KMS-11 (cell line): ENCODE measurements around the gene TPD52L1.

Source experiments
- H2AFZ ChIP-seq: fragments of 200-600 bp; sonication (generic); 2 replicates; pipeline ENCODE4 v1.6.1; 2016; ENCODE audit warnings: antibody characterized with exemption, mixed run types, low read depth
- H3K27ac ChIP-seq: fragments of 200-600 bp; sonication (generic); 2 replicates; pipeline ENCODE4 v1.6.1; 2016; ENCODE audit warnings: mild to moderate bottlenecking, mixed run types
- H3K27me3 ChIP-seq: fragments of 200-600 bp; sonication (generic); 2 replicates; pipeline ENCODE4 v1.6.1; 2017; ENCODE audit warnings: mild to moderate bottlenecking, low read depth, mixed run types, moderate library complexity; ENCODE audit not compliant: insufficient read depth
- H3K36me3 ChIP-seq: fragments of 200-600 bp; sonication (generic); 2 replicates; pipeline ENCODE4 v1.6.1; 2017; ENCODE audit warnings: mild to moderate bottlenecking, mixed run types; ENCODE audit not compliant: insufficient read depth
- H3K4me1 ChIP-seq: fragments of 200-600 bp; sonication (generic); 2 replicates; pipeline ENCODE4 v1.6.1; 2016; ENCODE audit warnings: mild to moderate bottlenecking, low read depth, mixed run types; ENCODE audit not compliant: poor library complexity, severe bottlenecking
- H3K4me2 ChIP-seq: fragments of 200-600 bp; sonication (generic); 2 replicates; pipeline ENCODE4 v1.7.0; 2016; ENCODE audit warnings: mild to moderate bottlenecking, mixed run types
- H3K4me3 ChIP-seq: fragments of 200-600 bp; sonication (generic); IDR thresholded peaks from 2 replicates; pipeline ENCODE4 v1.6.1; 2017; ENCODE audit warnings: low read depth, low read length, mixed read lengths; ENCODE audit not compliant: insufficient read depth
- H3K79me2 ChIP-seq: fragments of 200-600 bp; sonication (generic); 2 replicates; pipeline ENCODE4 v1.6.1; 2016; ENCODE audit warnings: low read depth, mixed run types; ENCODE audit not compliant: insufficient read depth
- H3K9ac ChIP-seq: fragments of 200-600 bp; sonication (generic); 2 replicates; pipeline ENCODE4 v1.6.1; 2016; ENCODE audit warnings: mild to moderate bottlenecking, mixed run types
- H4K20me1 ChIP-seq: fragments of 200-600 bp; sonication (generic); 2 replicates; pipeline ENCODE4 v1.6.1; 2016; ENCODE audit warnings: mild to moderate bottlenecking, mixed run types; ENCODE audit not compliant: insufficient read depth
- TF ChIP-seq, protein P1 (sequence below): fragments of 200-600 bp; sonication (generic); conservative IDR thresholded peaks from 2 replicates; pipeline ENCODE4 v1.6.1; 2017; ENCODE audit warnings: low read depth, mild to moderate bottlenecking, antibody characterized with exemption, low read length, moderate library complexity, mixed read lengths

The TPD52L1 gene

DNA sequence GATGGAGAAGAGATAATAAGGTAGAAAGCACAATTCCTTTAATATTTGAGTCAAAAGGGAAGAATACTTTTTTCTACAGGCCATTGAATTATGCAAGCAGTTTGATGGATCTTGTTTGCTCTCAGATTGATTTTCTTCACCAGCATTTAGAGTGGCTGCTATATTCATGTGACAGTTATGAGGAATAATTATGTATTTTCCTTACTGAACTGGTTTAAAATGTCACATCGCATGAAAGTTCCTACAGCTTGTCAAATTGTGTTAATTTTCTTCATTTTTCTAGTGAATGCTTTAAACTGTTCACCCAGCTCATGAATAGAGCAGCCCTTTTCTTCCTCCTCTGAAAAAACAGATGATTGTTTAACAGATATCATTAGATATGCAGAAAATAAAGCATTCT is 37.4 kb upstream of the TPD52L1 start:
- no peaks in the 10 kb centered on the region for H3K27me3 ChIP-seq

DNA sequence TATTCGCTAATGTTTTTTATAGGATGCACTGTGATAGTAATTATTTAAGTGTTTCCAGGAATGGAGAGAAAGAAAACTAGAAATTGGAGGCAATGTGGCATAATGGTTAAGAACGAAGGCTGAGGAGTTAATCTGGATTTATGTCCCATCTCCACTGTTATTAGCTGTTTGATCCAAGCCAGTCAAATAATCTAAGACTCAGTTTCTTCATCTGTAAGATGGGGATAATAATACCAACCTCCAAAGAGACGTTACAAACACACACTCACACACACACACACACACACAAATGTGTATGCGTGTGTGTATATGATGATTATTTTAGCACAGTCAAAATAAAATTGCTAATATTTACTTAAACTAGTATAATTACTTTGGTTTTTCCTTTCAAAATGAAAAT is 36.9 kb upstream of the TPD52L1 start:
- H2AFZ ChIP-seq = no peak overlapping the region
- no peaks in the 10 kb centered on the region for H3K36me3 ChIP-seq
- H4K20me1 ChIP-seq = no peaks in the 10 kb centered on the region
- H3K27ac ChIP-seq = no peak overlapping the region
- H3K4me2 ChIP-seq = no peak overlapping the region
- no peaks in the 10 kb centered on the region for H3K27me3 ChIP-seq
- H3K4me1 ChIP-seq = no peaks in the 10 kb centered on the region
- H3K79me2 ChIP-seq = no peaks in the 10 kb centered on the region
- H3K9ac ChIP-seq = no peak overlapping the region
- H3K4me3 ChIP-seq = no peak overlapping the region
- TF ChIP-seq, protein P1, sequence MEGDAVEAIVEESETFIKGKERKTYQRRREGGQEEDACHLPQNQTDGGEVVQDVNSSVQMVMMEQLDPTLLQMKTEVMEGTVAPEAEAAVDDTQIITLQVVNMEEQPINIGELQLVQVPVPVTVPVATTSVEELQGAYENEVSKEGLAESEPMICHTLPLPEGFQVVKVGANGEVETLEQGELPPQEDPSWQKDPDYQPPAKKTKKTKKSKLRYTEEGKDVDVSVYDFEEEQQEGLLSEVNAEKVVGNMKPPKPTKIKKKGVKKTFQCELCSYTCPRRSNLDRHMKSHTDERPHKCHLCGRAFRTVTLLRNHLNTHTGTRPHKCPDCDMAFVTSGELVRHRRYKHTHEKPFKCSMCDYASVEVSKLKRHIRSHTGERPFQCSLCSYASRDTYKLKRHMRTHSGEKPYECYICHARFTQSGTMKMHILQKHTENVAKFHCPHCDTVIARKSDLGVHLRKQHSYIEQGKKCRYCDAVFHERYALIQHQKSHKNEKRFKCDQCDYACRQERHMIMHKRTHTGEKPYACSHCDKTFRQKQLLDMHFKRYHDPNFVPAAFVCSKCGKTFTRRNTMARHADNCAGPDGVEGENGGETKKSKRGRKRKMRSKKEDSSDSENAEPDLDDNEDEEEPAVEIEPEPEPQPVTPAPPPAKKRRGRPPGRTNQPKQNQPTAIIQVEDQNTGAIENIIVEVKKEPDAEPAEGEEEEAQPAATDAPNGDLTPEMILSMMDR = no peak

More for the DNA sequence above, 37.4 kb upstream of the TPD52L1 start:
- H3K4me3 ChIP-seq = no peak overlapping the region
- H3K79me2 ChIP-seq = no peaks in the 10 kb centered on the region
- H4K20me1 ChIP-seq = no peaks in the 10 kb centered on the region
- H3K4me2 ChIP-seq = no peak overlapping the region
- H3K36me3 ChIP-seq = no peaks in the 10 kb centered on the region
- H2AFZ ChIP-seq = no peak overlapping the region
- TF ChIP-seq, protein P1 = no peak
- no peak overlapping the region for H3K9ac ChIP-seq
- H3K27ac ChIP-seq = no peak overlapping the region
- H3K4me1 ChIP-seq = no peaks in the 10 kb centered on the region

DNA sequence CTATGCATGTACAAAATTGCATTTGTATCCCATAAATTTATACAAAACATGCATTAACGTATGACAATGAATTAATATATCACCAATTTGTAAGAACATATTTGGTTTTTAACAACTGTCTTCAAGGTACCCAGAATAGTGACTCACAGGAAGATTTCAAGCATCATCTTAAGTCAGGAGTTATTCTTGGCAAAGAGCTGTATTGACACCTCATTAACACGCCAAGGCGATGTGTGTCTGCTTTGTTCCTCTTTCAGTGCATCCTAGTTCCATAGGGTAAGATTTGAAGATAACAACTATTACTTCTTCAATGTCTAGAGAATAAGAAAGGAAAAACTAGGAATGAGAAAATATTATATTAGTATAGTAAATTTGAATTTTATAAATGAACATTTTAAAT is 35.8 kb upstream of the TPD52L1 start:
- Histone ChIP-seq H3K36me3 (no peaks in the 10 kb centered on the region), H3K9ac (no peak overlapping the region), H3K27me3 (no peaks in the 10 kb centered on the region), H3K27ac (no peak overlapping the region), H3K4me1 (no peaks in the 10 kb centered on the region), H4K20me1 (no peaks in the 10 kb centered on the region), H3K4me3 (no peak overlapping the region), H2AFZ (no peak overlapping the region), H3K79me2 (no peaks in the 10 kb centered on the region), H3K4me2 (no peak overlapping the region)
- TF ChIP-seq, protein P1 = no peak

DNA sequence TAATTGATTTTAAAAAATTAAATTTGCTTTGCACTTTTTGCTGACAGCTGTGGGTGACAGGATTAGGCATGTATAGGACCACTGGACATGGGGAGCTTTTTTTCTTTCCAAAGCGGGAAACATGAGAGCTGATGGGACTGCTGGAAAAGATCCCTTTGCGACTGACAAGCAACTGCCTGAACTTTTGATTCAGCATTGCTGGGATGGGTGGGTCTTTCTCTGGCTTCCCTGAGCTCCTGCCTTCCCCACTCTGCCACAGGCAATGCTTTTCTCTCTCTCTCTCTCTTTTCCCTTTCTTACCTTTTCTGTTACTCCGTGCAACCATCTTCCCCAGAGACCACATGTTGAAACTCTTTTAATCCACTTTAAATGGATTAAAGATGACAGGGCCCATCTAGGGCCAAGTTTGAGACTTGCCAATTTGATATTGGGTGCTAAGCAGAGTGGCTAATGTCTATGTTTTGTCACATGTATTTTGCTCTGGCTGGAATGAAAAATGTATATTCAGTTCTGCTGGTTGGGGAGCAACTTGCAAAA is 33.5 kb upstream of the TPD52L1 start:
- TF ChIP-seq, protein P1 = no peak
- Histone ChIP-seq H3K9ac (no peak overlapping the region), H4K20me1 (no peaks in the 10 kb centered on the region), H3K27ac (no peak overlapping the region), H3K4me2 (no peak overlapping the region), H3K36me3 (no peaks in the 10 kb centered on the region), H3K4me3 (no peak overlapping the region), H3K4me1 (no peaks in the 10 kb centered on the region), H2AFZ (no peak overlapping the region), H3K79me2 (no peaks in the 10 kb centered on the region), H3K27me3 (no peaks in the 10 kb centered on the region)
